WTC11 (cell line): ENCODE measurements around the gene RPL12. TPM values are rescaled to one million over a fixed set of nuclear protein-coding genes. Genes with fewer than 3 reads are reported as not detected.

ENCODE experiments used
- ATAC-seq: fragments of 200-7000 bp; cut with Tn5 transposase; 2 replicates; pipeline ENCODE4 v1.10.0; 2021; ENCODE audit warnings: mild to moderate bottlenecking, moderate library complexity
- CTCF ChIA-PET: fragments of 300-600 bp; sonication (Branson Sonifier 250); formaldehyde crosslinking; loops from one replicate; lab custom pipeline; 2021; ENCODE audit warnings: antibody characterized with exemption; lab: Charles Lee
- POLR2A ChIA-PET: fragments of 350-600 bp; sonication (Branson Sonifier 250); formaldehyde crosslinking; loops from one replicate; lab custom pipeline; 2021; ENCODE audit warnings: antibody characterized with exemption; lab: Charles Lee
- DNase-seq: peaks from one replicate; pipeline ENCODE4 v3.0.0; 2021; ENCODE audit warnings: low spot score
- H3K27ac Mint-ChIP-seq: 2 replicates; pipeline ENCODE4 v1.8.0; 2021; ENCODE audit warnings: mixed read lengths
- H3K27me3 Mint-ChIP-seq: 2 replicates; pipeline ENCODE4 v1.8.0; 2021; ENCODE audit warnings: low read depth, mild to moderate bottlenecking, moderate library complexity, mixed read lengths
- H3K36me3 Mint-ChIP-seq: 2 replicates; pipeline ENCODE4 v1.8.0; 2021; ENCODE audit warnings: mixed read lengths
- H3K4me1 Mint-ChIP-seq: 2 replicates; pipeline ENCODE4 v1.8.0; 2022; ENCODE audit warnings: mixed read lengths
- H3K4me3 Mint-ChIP-seq: 2 replicates; pipeline ENCODE4 v1.8.0; 2021; ENCODE audit warnings: mild to moderate bottlenecking, moderate library complexity, mixed read lengths
- H3K9me3 Mint-ChIP-seq: 2 replicates; pipeline ENCODE4 v1.8.0; 2021; ENCODE audit warnings: mixed read lengths
- AFF4 ChIP-seq: sonication (generic); formaldehyde crosslinking; IDR thresholded peaks from 2 replicates; pipeline ENCODE4 v1.8.1; 2023; ENCODE audit warnings: mild to moderate bottlenecking, missing genetic modification reagents, borderline replicate concordance
- CBFB ChIP-seq: sonication (generic); formaldehyde crosslinking; IDR thresholded peaks from 2 replicates; pipeline ENCODE4 v1.8.1; 2022; ENCODE audit warnings: mild to moderate bottlenecking, low read depth, missing genetic modification reagents
- CDX4 ChIP-seq: fragments of 250-450 bp; sonication (Bioruptor Pico); IDR thresholded peaks from 2 replicates; pipeline ENCODE4 v1.9.0; 2021; ENCODE audit warnings: moderate library complexity, mild to moderate bottlenecking, inconsistent platforms, borderline replicate concordance
- E2F1 ChIP-seq: sonication (generic); formaldehyde crosslinking; IDR thresholded peaks from 2 replicates; pipeline ENCODE4 v1.8.0; 2022; ENCODE audit warnings: mild to moderate bottlenecking, missing genetic modification reagents
- IRF2 ChIP-seq: sonication (generic); formaldehyde crosslinking; IDR thresholded peaks from 2 replicates; pipeline ENCODE4 v1.8.0; 2022; ENCODE audit warnings: low read depth, missing genetic modification reagents, borderline replicate concordance
- MAX ChIP-seq: sonication (generic); formaldehyde crosslinking; IDR thresholded peaks from 2 replicates; pipeline ENCODE4 v1.8.0; 2022; ENCODE audit warnings: mild to moderate bottlenecking, missing genetic modification reagents
- MYBL2 ChIP-seq: sonication (generic); formaldehyde crosslinking; IDR thresholded peaks from 2 replicates; pipeline ENCODE4 v1.8.1; 2023; ENCODE audit warnings: mild to moderate bottlenecking, moderate library complexity, missing genetic modification reagents
- NFATC4 ChIP-seq: fragments of 250-450 bp; sonication (Bioruptor Pico); IDR thresholded peaks from 2 replicates; pipeline ENCODE4 v1.9.0; 2021; ENCODE audit warnings: mild to moderate bottlenecking
- NFE2L1 ChIP-seq: sonication (generic); formaldehyde crosslinking; IDR thresholded peaks from 2 replicates; pipeline ENCODE4 v1.8.1; 2023; ENCODE audit warnings: missing genetic modification reagents
- ZNF121 ChIP-seq: sonication (generic); formaldehyde crosslinking; IDR thresholded peaks from 2 replicates; pipeline ENCODE4 v1.8.0; 2023; ENCODE audit warnings: missing genetic modification reagents
- ZNF671 ChIP-seq: fragments of 250-450 bp; sonication (Bioruptor Pico); IDR thresholded peaks from 2 replicates; pipeline ENCODE4 v1.8.0; 2021; ENCODE audit warnings: mild to moderate bottlenecking
- total RNA-seq: library from RNA; stranded (reverse); gene quantifications from 3 replicates; pipeline ENCODE4 v1.2.3, GENCODE V29; 2021
- TF ChIP-seq, protein P1 (sequence below): sonication (generic); formaldehyde crosslinking; IDR thresholded peaks from 2 replicates; pipeline ENCODE4 v1.8.1; 2022; ENCODE audit warnings: low read depth, missing genetic modification reagents, borderline replicate concordance
- TF ChIP-seq, protein P2 (sequence below): sonication (generic); formaldehyde crosslinking; conservative IDR thresholded peaks from 2 replicates; pipeline ENCODE4 v1.8.1; 2022; ENCODE audit warnings: mild to moderate bottlenecking, missing genetic modification reagents
- TF ChIP-seq, protein P3 (sequence below): fragments of 250-450 bp; sonication (Bioruptor Pico); conservative IDR thresholded peaks from 2 replicates; pipeline ENCODE4 v1.9.0; 2021; ENCODE audit warnings: mild to moderate bottlenecking
- TF ChIP-seq, protein P4 (sequence below): fragments of 250-450 bp; sonication (Bioruptor Pico); IDR thresholded peaks from 2 replicates; pipeline ENCODE4 v1.9.0; 2021; ENCODE audit warnings: mild to moderate bottlenecking
- TF ChIP-seq, protein P5 (sequence below): sonication (generic); formaldehyde crosslinking; IDR thresholded peaks from 2 replicates; pipeline ENCODE4 v1.8.1; 2022; ENCODE audit warnings: mild to moderate bottlenecking, missing genetic modification reagents, moderate library complexity, borderline replicate concordance

RPL12 gene
- total RNA-seq, 1 experiment from 2014 or later = 1,902 TPM

DNA sequence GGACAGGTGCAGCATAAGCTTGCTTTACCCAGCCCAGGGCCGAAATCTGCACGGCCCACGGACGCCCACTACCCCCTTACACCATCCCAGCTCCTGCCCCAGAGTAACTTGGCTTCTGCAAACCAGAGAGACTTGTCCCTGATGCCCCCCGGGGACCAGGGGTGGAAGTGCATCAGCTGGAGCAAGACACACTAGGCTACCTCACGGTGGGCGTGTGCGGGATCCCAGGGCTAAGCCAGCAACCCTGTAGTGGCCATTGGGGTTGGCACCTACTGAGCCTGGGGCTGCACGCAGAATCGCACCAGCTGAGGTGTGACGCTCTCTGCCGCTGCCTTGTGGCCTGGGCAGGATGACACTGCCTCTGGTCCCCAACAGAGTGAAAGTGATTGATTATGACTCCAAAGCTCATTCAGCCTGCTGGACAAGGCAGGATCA is 33.2 kb downstream of the RPL12 start:
- peaks cover 3% of the 10 kb centered on the region; the same call in 1 of the 2 replicates for H3K27me3 Mint-ChIP-seq
- DNase-seq = peak; percentile 82
- peak; percentile 95 for ATAC-seq
- POLR2A ChIA-PET = interaction anchor here (0.7 to 1.3 kb wide), 2 partner anchors 21 to 194 kb away, joined by 3 to 5 read pairs; partner anchors contain the start of gene SLC2A8
- no peak for TF ChIP-seq E2F1
- no peak for TF ChIP-seq CBFB (CRISPR knock-in tag)
- TF ChIP-seq CDX4 (CRISPR knock-in tag) = no peak
- TF ChIP-seq ZNF671 = no peak
- no peak for TF ChIP-seq MYBL2 (CRISPR knock-in tag)
- TF ChIP-seq NFATC4 (CRISPR knock-in tag) = no peak
- TF ChIP-seq NFE2L1 (CRISPR knock-in tag) = no peak
- 0 out of 2 replicates have a peak, but pooled peaks have one; percentile 26 for TF ChIP-seq MAX
- TF ChIP-seq AFF4 = no peak
- peak; percentile 21; the same call in 1 of the 2 replicates for TF ChIP-seq ZNF121 (CRISPR knock-in tag)
- TF ChIP-seq, protein P1, sequence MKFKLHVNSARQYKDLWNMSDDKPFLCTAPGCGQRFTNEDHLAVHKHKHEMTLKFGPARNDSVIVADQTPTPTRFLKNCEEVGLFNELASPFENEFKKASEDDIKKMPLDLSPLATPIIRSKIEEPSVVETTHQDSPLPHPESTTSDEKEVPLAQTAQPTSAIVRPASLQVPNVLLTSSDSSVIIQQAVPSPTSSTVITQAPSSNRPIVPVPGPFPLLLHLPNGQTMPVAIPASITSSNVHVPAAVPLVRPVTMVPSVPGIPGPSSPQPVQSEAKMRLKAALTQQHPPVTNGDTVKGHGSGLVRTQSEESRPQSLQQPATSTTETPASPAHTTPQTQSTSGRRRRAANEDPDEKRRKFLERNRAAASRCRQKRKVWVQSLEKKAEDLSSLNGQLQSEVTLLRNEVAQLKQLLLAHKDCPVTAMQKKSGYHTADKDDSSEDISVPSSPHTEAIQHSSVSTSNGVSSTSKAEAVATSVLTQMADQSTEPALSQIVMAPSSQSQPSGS (CRISPR knock-in tag) = no peak
- 0 out of 2 replicates have a peak overlapping the region, but pooled peaks have one; percentile 14 for H3K27ac Mint-ChIP-seq
- H3K36me3 Mint-ChIP-seq = no peaks in the 10 kb centered on the region
- CTCF ChIA-PET = interaction anchor here (0.7 to 3.3 kb wide), 25 partner anchors 10 to 452 kb away, joined by 3 to 37 read pairs (median 5); partner anchors contain the start of genes SLC2A8 and TOR2A
- no peak overlapping the region for H3K4me3 Mint-ChIP-seq
- H3K9me3 Mint-ChIP-seq = no peaks in the 10 kb centered on the region
- peaks cover 27% of the 10 kb centered on the region for H3K4me1 Mint-ChIP-seq

GRCh38 chr9:127417131-127418036 is 33.8 kb downstream of the RPL12 start:
- TF ChIP-seq, protein P2, sequence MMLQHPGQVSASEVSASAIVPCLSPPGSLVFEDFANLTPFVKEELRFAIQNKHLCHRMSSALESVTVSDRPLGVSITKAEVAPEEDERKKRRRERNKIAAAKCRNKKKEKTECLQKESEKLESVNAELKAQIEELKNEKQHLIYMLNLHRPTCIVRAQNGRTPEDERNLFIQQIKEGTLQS = no peak
- TF ChIP-seq ZNF121 (CRISPR knock-in tag) = no peak
- no peak for TF ChIP-seq NFATC4 (CRISPR knock-in tag)
- TF ChIP-seq, protein P3, sequence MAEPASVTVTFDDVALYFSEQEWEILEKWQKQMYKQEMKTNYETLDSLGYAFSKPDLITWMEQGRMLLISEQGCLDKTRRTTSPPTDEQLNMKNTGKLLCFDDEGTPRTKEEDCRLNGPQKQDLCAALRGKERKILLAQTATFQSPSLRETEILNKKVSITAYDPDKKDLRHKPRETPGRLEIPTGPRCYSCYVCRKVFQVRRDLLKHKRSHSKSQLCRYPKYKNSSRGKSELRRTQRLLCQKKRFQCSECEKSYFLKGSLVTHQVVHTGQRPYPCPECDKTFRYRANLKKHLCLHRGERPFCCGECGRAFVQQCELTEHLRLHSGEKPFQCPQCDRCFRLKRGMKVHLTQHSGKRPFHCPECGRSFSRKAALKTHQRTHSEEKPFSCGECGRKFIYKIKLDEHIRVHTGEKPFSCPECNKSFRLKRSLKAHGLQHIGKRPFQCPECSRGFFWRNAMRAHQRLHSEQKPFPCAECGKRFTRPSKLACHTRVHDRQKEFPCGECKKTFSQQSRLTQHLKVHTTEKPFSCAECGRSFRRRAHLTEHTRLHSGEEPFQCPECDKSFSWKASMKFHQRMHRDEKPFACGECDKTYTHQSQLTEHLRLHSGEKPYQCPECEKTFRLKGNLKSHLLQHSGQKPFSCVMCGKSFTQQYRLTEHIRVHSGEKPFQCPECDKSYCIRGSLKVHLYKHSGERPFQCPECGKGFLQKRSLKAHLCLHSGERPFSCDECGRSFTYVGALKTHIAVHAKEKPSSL (CRISPR knock-in tag) = no peak
- no peak for TF ChIP-seq IRF2 (CRISPR knock-in tag)
- TF ChIP-seq MAX = no peak
- TF ChIP-seq, protein P4, sequence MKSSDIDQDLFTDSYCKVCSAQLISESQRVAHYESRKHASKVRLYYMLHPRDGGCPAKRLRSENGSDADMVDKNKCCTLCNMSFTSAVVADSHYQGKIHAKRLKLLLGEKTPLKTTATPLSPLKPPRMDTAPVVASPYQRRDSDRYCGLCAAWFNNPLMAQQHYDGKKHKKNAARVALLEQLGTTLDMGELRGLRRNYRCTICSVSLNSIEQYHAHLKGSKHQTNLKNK (CRISPR knock-in tag) = no peak
- TF ChIP-seq, protein P1 (CRISPR knock-in tag) = no peak
- TF ChIP-seq, protein P5, sequence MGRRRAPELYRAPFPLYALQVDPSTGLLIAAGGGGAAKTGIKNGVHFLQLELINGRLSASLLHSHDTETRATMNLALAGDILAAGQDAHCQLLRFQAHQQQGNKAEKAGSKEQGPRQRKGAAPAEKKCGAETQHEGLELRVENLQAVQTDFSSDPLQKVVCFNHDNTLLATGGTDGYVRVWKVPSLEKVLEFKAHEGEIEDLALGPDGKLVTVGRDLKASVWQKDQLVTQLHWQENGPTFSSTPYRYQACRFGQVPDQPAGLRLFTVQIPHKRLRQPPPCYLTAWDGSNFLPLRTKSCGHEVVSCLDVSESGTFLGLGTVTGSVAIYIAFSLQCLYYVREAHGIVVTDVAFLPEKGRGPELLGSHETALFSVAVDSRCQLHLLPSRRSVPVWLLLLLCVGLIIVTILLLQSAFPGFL = no peak
- Mint-ChIP-seq H3K4me1 (peaks cover 20% of the 10 kb centered on the region), H3K36me3 (no peaks in the 10 kb centered on the region), H3K9me3 (no peaks in the 10 kb centered on the region), H3K27me3 (peaks cover 3% of the 10 kb centered on the region; the same call in 1 of the 2 replicates), H3K27ac (no peak overlapping the region), H3K4me3 (no peak overlapping the region)
- ChIA-PET CTCF (interaction anchor here (0.7 to 3.3 kb wide), 26 partner anchors 9 to 452 kb away, joined by 3 to 37 read pairs (median 4); partner anchors contain the start of genes SLC2A8 and TOR2A), POLR2A (interaction anchor here (0.7 to 1.3 kb wide), 2 partner anchors 21 to 193 kb away, joined by 3 to 5 read pairs; partner anchors contain the start of gene SLC2A8)
- DNase-seq (no peak), ATAC-seq (no peak)
